ENCODE results near the gene ENPP1.
"Not testable (repeated sequence)": the region's sequence is repeated elsewhere in the genome, so short reads cannot be mapped to it uniquely, and the experiment has no call there.

The ENPP1 gene

GRCh38 chr6:131846023-131846663, 38.3 kb downstream of the ENPP1 start:
- no peaks in the 10 kb centered on the region for H3K27me3 ChIP-seq
- no peak overlapping the region for H3K27ac ChIP-seq
- no peak overlapping the region for H3K4me3 ChIP-seq
- H3K9me3 ChIP-seq (replicated peaks in 1 of 11): no peaks in the 10 kb centered on the region
- no peaks in the 10 kb centered on the region for H4K20me1 ChIP-seq
- no peak overlapping the region for H3K9ac ChIP-seq
- no peaks in the 10 kb centered on the region for H3K36me3 ChIP-seq
- 0 out of 20 replicates have a peak, but pooled peaks cover 0 to 2% (median 0%) of the 10 kb centered on the region in 10 experiments for H3K4me1 ChIP-seq
- TF ChIP-seq Cebpa-rat (IDR thresholded peaks at IDR 0.05): no peak
- H3K4me2 ChIP-seq: no peak overlapping the region

GRCh38 chr6:131846905-131847304, 39.1 kb downstream of the ENPP1 start:
- Histone ChIP-seq H3K4me2 (no peak overlapping the region), H4K20me1 (no peaks in the 10 kb centered on the region), H3K27me3 (no peaks in the 10 kb centered on the region), H3K4me1 (no peaks in the 10 kb centered on the region), H3K27ac (no peak overlapping the region), H3K9me3 (replicated peaks in 1 of 11) (no peaks in the 10 kb centered on the region), H3K36me3 (no peaks in the 10 kb centered on the region), H3K4me3 (no peak overlapping the region), H3K9ac (no peak overlapping the region)
- TF ChIP-seq Cebpa-rat (IDR thresholded peaks at IDR 0.05): no peak

GRCh38 chr6:131849799-131850198, 42.0 kb downstream of the ENPP1 start:
- Histone ChIP-seq H3K4me3 (no peak overlapping the region), H4K20me1 (no peaks in the 10 kb centered on the region), H3K27ac (no peak overlapping the region), H3K27me3 (no peaks in the 10 kb centered on the region), H3K9ac (no peak overlapping the region), H3K4me1 (no peaks in the 10 kb centered on the region), H3K36me3 (no peaks in the 10 kb centered on the region), H3K9me3 (replicated peaks in 1 of 11) (no peaks in the 10 kb centered on the region), H3K4me2 (no peak overlapping the region)
- no peak for TF ChIP-seq Cebpa-rat (IDR thresholded peaks at IDR 0.05)

- Histone ChIP-seq H3K4me2 (no peak overlapping the region), H3K4me1 (no peaks in the 10 kb centered on the region), H3K4me3 (no peak overlapping the region), H3K9me3 (replicated peaks in 1 of 11) (no peaks in the 10 kb centered on the region), H3K9ac (no peak overlapping the region), H4K20me1 (no peaks in the 10 kb centered on the region), H3K27ac (no peak overlapping the region), H3K36me3 (no peaks in the 10 kb centered on the region), H3K27me3 (no peaks in the 10 kb centered on the region)
- TF ChIP-seq Cebpa-rat (IDR thresholded peaks at IDR 0.05): no peak
Measured at GRCh38 chr6:131851049-131851769, 43.4 kb downstream of the ENPP1 start.

- H3K9ac ChIP-seq: no peak overlapping the region
- no peaks in the 10 kb centered on the region for H3K27me3 ChIP-seq
- TF ChIP-seq Cebpa-rat (IDR thresholded peaks at IDR 0.05): no peak
Measured at GRCh38 chr6:131852200-131852599, 44.4 kb downstream of the ENPP1 start.

GRCh38 chr6:131854803-131855202, 47.0 kb downstream of the ENPP1 start:
- H3K4me3 ChIP-seq: no peak overlapping the region
- no peaks in the 10 kb centered on the region for H3K4me1 ChIP-seq
- TF ChIP-seq Cebpa-rat (IDR thresholded peaks at IDR 0.05): no peak
- no peaks in the 10 kb centered on the region for H3K27me3 ChIP-seq
- no peaks in the 10 kb centered on the region for H3K36me3 ChIP-seq
- no peak overlapping the region for H3K9ac ChIP-seq
- H3K4me2 ChIP-seq: no peak overlapping the region
- no peaks in the 10 kb centered on the region for H3K9me3 ChIP-seq (replicated peaks in 1 of 11)
- H4K20me1 ChIP-seq: no peaks in the 10 kb centered on the region
- H3K27ac ChIP-seq: no peak overlapping the region

More at GRCh38 chr6:131852200-131852599, 44.4 kb downstream of the ENPP1 start:
- Histone ChIP-seq H3K4me2 (no peak overlapping the region), H4K20me1 (no peaks in the 10 kb centered on the region), H3K36me3 (no peaks in the 10 kb centered on the region), H3K4me3 (no peak overlapping the region), H3K4me1 (no peaks in the 10 kb centered on the region), H3K9me3 (replicated peaks in 1 of 11) (no peaks in the 10 kb centered on the region), H3K27ac (no peak overlapping the region)

GRCh38 chr6:131858765-131859415, 51.1 kb downstream of the ENPP1 start:
- Histone ChIP-seq H3K9me3 (replicated peaks in 1 of 11) (no peaks in the 10 kb centered on the region), H3K27me3 (no peaks in the 10 kb centered on the region), H3K9ac (no peak overlapping the region), H3K36me3 (no peaks in the 10 kb centered on the region), H3K4me2 (no peak overlapping the region), H3K4me3 (no peak overlapping the region), H3K4me1 (peaks cover 0 to 4% (median 0%) of the 10 kb centered on the region in 10 experiments; a peak in 2 of 20 replicates), H3K27ac (no peak overlapping the region), H4K20me1 (no peaks in the 10 kb centered on the region)
- no peak for TF ChIP-seq Cebpa-rat (IDR thresholded peaks at IDR 0.05)

- not testable (repeated sequence) for H3K27me3 ChIP-seq; H3K4me2 ChIP-seq; H3K27ac ChIP-seq; H3K9me3 ChIP-seq (replicated peaks in 1 of 11); H3K36me3 ChIP-seq; H3K9ac ChIP-seq; H4K20me1 ChIP-seq; H3K4me1 ChIP-seq; H3K4me3 ChIP-seq
Measured at GRCh38 chr6:131859658-131860057, 51.8 kb downstream of the ENPP1 start.

GRCh38 chr6:131861381-131861780, 53.6 kb downstream of the ENPP1 start:
- no peak for TF ChIP-seq Cebpa-rat (IDR thresholded peaks at IDR 0.05)
- Histone ChIP-seq H3K9me3 (replicated peaks in 1 of 11) (no peaks in the 10 kb centered on the region), H3K27me3 (no peaks in the 10 kb centered on the region), H3K4me1 (peaks cover 0 to 7% (median 0%) of the 10 kb centered on the region in 10 experiments; a peak in 2 of 20 replicates), H3K36me3 (no peaks in the 10 kb centered on the region), H3K9ac (no peak overlapping the region), H3K4me3 (no peak overlapping the region), H3K4me2 (no peak overlapping the region), H4K20me1 (no peaks in the 10 kb centered on the region), H3K27ac (no peak overlapping the region)

Measured in BLaER1 treated with 17β-estradiol and CSF1 and Interleukin-3, amounts not matched to agents 10 nM and 100 nM (cell line).